Measurements from ENCODE around the gene ZMAT5. TPM values are rescaled to one million over a fixed set of nuclear protein-coding genes. Genes with fewer than 3 reads are reported as not detected.

ZMAT5 gene, protein sequence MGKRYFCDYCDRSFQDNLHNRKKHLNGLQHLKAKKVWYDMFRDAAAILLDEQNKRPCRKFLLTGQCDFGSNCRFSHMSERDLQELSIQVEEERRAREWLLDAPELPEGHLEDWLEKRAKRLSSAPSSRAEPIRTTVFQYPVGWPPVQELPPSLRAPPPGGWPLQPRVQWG
- total RNA-seq (2022; extraction: Qiagen RNA extraction) = 10.8 to 20.5 TPM (median 19.4 TPM) in 5 replicates

DNA sequence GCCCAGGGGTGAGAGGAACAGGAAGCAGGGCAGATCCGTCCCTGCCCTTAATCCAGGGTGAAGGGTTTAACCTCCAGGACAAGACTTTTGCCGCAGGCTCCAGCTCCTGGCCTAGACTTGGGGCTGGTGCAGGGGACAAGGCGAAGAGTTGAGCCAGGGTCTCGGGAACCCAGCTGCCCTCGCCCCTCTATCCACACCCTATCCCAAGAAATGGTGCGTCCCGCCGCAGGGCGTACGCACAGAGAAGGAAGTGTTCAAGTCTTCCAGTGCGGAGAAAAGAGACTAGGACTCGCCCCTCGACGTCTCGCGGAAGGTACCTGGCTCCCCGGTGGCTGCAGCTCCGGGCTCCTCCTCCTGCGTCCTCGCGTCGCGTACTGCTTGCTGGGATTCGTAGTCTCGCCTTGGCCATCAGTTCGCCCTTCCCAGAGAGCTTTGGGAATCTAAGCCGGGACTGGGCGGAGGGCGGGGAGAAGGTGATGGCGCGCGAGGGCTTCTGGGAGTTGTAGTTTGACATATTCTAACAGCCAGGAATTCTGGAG, at the start of gene ZMAT5:
Gene ZMAT5 (minus strand): TSS at position 376 of the 539 bp plus-strand sequence. CDS start 18,463 bp downstream, outside the sequence.

DNA sequence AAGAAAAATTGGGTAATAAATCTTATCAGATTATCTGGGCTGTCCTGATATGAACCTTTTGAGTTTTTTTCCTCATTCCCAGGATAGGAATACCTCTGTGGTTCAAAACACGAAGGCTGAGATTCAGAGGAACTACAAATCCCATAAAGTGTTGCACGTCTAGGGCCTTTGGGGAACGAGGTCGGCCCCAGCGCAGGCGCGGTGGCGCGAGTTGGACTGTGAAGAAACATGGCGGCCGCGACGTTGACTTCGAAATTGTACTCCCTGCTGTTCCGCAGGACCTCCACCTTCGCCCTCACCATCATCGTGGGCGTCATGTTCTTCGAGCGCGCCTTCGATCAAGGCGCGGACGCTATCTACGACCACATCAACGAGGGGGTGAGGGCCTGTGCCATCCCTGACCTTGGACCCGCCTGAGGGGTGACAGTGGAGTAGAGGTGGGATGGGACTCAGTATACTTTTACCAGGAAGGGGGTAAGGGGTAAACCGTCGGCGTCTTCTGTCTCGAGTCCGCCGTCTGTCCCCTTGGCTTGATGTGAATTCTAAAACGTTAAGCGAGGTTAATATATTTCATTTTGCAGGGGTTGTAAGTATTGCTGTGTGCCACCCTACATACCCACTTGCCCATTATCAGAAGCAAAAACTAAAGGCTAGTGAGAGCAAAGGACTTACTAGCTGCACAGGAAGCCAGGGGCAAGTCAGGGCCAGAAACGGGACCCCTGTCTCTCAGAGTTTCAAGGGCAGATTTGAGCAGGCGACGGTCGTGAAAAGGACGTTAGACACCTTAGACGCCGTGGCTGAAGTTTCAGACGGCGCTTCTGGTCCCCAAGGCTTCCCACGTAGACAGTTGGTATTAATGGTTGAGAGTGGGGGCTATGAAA, 604 bp upstream of the ZMAT5 start, which contains the start of gene UQCR10:
Gene UQCR10 (plus strand): TSS at position 199 of the 881 bp plus-strand sequence. CDS start 30 bp downstream, at position 229.

DNA sequence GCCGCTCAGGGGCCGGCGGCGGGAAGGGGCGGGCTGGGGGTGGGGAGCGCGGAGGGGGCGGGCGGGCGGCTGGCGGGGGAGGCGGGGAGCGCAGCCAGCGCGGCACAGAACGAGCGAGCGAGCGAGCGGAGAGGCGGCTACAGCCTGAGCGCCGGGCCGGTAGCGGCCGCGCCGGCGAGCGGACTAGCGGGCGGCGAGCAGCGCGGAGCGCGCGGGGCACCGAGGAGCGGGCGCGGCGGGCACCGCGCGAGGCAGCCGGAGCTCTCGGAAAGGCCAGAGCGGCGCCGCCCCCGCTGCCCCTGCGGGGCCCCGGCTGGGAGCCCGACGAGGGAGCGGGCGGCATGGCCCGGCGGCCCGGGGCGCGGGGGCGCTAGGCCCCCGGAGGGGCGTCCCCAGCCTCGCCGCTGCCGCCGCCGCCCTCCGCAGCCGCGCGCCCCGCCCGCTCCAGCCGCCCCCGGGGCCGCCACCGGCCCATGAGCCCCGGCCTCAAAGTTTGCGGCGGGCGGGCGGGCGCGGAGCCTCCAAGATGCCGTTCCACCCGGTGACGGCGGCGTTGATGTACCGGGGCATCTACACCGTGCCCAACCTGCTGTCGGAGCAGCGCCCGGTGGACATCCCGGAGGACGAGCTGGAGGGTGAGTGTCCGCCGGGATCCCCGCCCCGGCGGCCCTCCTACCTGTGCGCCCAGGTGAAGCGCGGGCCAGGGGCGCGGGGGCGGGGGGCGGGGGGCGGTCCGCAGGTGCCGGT, 46.7 kb downstream of the ZMAT5 start, which contains the start of gene CABP7:
Gene CABP7 (plus strand): TSS at position 105 of the 747 bp plus-strand sequence. CDS start 422 bp downstream, at position 527.

Other genes with a start within 250 kb of the ZMAT5 start
- gene THOC5, start 213.2 kb downstream of the ZMAT5 start, total RNA-seq (2022; extraction: Qiagen RNA extraction) = 27.0 to 31.6 TPM (median 31.1 TPM) in 5 replicates
- gene NIPSNAP1, start 185.9 kb downstream of the ZMAT5 start, total RNA-seq (2022; extraction: Qiagen RNA extraction) = 56.9 to 62.8 TPM (median 60.2 TPM) in 5 replicates
- 11.7 to 17.0 TPM (median 14.3 TPM) in 5 replicates for gene NF2, start 163.4 kb downstream of the ZMAT5 start, total RNA-seq (2022; extraction: Qiagen RNA extraction)
- 0.14 to 0.17 TPM (median 0.15 TPM) in 5 replicates for gene CABP7, start 47.0 kb downstream of the ZMAT5 start, total RNA-seq (2022; extraction: Qiagen RNA extraction)
- gene UQCR10, start 362 bp upstream of the ZMAT5 start, total RNA-seq (2022; extraction: Qiagen RNA extraction) = 99.4 to 124 TPM (median 116 TPM) in 5 replicates
- 26.2 to 31.1 TPM (median 28.4 TPM) in 5 replicates for gene ASCC2, start 71.3 kb upstream of the ZMAT5 start, total RNA-seq (2022; extraction: Qiagen RNA extraction)
- gene MTMR3, start 116.2 kb upstream of the ZMAT5 start, total RNA-seq (2022; extraction: Qiagen RNA extraction) = 6.7 to 9.9 TPM (median 9.1 TPM) in 5 replicates

Measured in A549 treated with Hydrocortisone at 1 μM for 4 hours (cell line).